HFFc6 (cell line): ENCODE results near the gene EXO1. TPM values are rescaled to one million over a fixed set of nuclear protein-coding genes. Genes with fewer than 3 reads are reported as not detected.

Experiments
- DNase-seq: peaks from one replicate; pipeline ENCODE4 v3.0.0-alpha.2; 2018
- H3K27ac Mint-ChIP-seq: 2 replicates; pipeline ENCODE4 v1.8.0; 2020; ENCODE audit warnings: mild to moderate bottlenecking, mixed read lengths
- H3K27me3 Mint-ChIP-seq: 2 replicates; pipeline ENCODE4 v1.8.0; 2021; ENCODE audit warnings: mild to moderate bottlenecking, moderate library complexity, mixed read lengths; ENCODE audit not compliant: insufficient read depth
- H3K36me3 Mint-ChIP-seq: 2 replicates; pipeline ENCODE4 v1.8.0; 2021; ENCODE audit warnings: low read depth, mixed read lengths
- H3K4me1 Mint-ChIP-seq: 2 replicates; pipeline ENCODE4 v1.8.0; 2020; ENCODE audit warnings: low read depth, mixed read lengths
- H3K4me3 Mint-ChIP-seq: 2 replicates; pipeline ENCODE4 v1.8.0; 2020; ENCODE audit warnings: mild to moderate bottlenecking, moderate library complexity, mixed read lengths
- H3K9me3 Mint-ChIP-seq: 2 replicates; pipeline ENCODE4 v1.8.0; 2020; ENCODE audit warnings: mild to moderate bottlenecking, mixed read lengths
- CTCF ChIP-seq: fragments of 200-600 bp; sonication (generic); IDR thresholded peaks from 2 replicates; pipeline ENCODE4 v1.5.0; 2021; ENCODE audit warnings: antibody characterized with exemption, mild to moderate bottlenecking
- total RNA-seq, 6 experiments: library from RNA; stranded (reverse); fragmentation: NEBNext Ultra II Directional; extraction: Animal tissue kit (Norgen Biotek cat#: 25700); gene quantifications; 2 replicates in 1 of 6; 3 replicates in 5 of 6; pipeline ENCODE4 v1.2.3, GENCODE V29; 2021

The EXO1 gene
- total RNA-seq, 6 experiments from 2014 or later: 6.5 to 15.7 (median 15.2) TPM

GRCh38 chr1:241837416-241837815, 10.6 kb upstream of the EXO1 start:
- Mint-ChIP-seq H3K27me3 (no peaks in the 10 kb centered on the region), H3K4me1 (peaks cover 51% of the 10 kb centered on the region), H3K36me3 (no peaks in the 10 kb centered on the region), H3K9me3 (no peaks in the 10 kb centered on the region), H3K4me3 (no peak overlapping the region; the same call in 1 of the 2 replicates), H3K27ac (peak overlapping the region; percentile 74)
- no peak for TF ChIP-seq CTCF
- no peak for DNase-seq

- peaks cover 56% of the 10 kb centered on the region for H3K4me1 Mint-ChIP-seq
- DNase-seq: peak; percentile 93
- TF ChIP-seq CTCF: no peak
- peak overlapping the region; percentile 84 for H3K27ac Mint-ChIP-seq
- peak overlapping the region; percentile 57 for H3K4me3 Mint-ChIP-seq
- H3K27me3 Mint-ChIP-seq: no peaks in the 10 kb centered on the region
- H3K9me3 Mint-ChIP-seq: no peaks in the 10 kb centered on the region
- H3K36me3 Mint-ChIP-seq: no peaks in the 10 kb centered on the region
Observed at GRCh38 chr1:241837901-241838300, 10.1 kb upstream of the EXO1 start.

- no peak for DNase-seq
- Mint-ChIP-seq H3K9me3 (no peaks in the 10 kb centered on the region), H3K27me3 (no peaks in the 10 kb centered on the region), H3K36me3 (no peaks in the 10 kb centered on the region), H3K4me1 (peaks cover 64% of the 10 kb centered on the region), H3K4me3 (no peak overlapping the region), H3K27ac (peak overlapping the region; percentile 40; the same call in 1 of the 2 replicates)
- TF ChIP-seq CTCF: no peak
Observed at GRCh38 chr1:241838897-241839296, 9.1 kb upstream of the EXO1 start.

- Mint-ChIP-seq H3K9me3 (no peaks in the 10 kb centered on the region), H3K4me1 (peaks cover 64% of the 10 kb centered on the region), H3K27me3 (no peaks in the 10 kb centered on the region), H3K4me3 (no peak overlapping the region), H3K27ac (peak overlapping the region; percentile 52; the same call in 1 of the 2 replicates), H3K36me3 (no peaks in the 10 kb centered on the region)
- DNase-seq: no peak
- no peak for TF ChIP-seq CTCF
Observed at GRCh38 chr1:241839369-241839979, 8.5 kb upstream of the EXO1 start.

- DNase-seq: no peak
- H3K9me3 Mint-ChIP-seq: no peaks in the 10 kb centered on the region
- peaks cover 64% of the 10 kb centered on the region for H3K4me1 Mint-ChIP-seq
- no peaks in the 10 kb centered on the region for H3K27me3 Mint-ChIP-seq
- no peak overlapping the region for H3K4me3 Mint-ChIP-seq
- TF ChIP-seq CTCF: no peak
- H3K27ac Mint-ChIP-seq: no peak overlapping the region
- H3K36me3 Mint-ChIP-seq: no peaks in the 10 kb centered on the region
Observed at GRCh38 chr1:241840164-241840563, 7.8 kb upstream of the EXO1 start.
